Activated naive CD4-positive, alpha-beta T cell treated with anti-CD3 and anti-CD28 coated beads, Interleukin-2, amount 50 U/mL, for 16 hours (primary cell): Measurements from ENCODE around the gene SCG3.

ENCODE experiments used
- DNase-seq: peaks from one replicate; pipeline ENCODE4 v3.0.0-alpha.2; 2020

The SCG3 gene

DNA sequence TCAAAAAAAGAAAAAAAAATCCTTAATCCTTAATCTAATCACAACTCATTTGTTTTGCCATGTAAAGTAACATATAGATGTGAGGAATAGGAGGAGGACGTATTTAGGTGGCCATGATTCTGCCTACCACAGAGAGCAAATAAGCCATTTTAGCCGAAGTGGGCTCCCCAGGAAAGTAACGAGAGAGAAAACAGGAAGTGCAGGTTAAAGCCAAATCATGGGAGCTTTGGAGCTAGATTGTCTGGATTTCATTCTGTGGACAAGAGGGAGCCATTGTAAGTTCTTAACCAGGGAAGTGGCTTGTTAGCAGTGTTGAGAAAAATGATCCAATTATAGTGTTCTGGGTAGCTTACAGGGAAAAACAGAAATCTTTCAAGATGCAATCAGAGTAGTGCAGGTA lies 79.5 kb downstream of the SCG3 start:
- no peak for DNase-seq

- no peak for DNase-seq
Measured at GRCh38 chr15:51765751-51766150, 84.4 kb downstream of the SCG3 start.

DNA sequence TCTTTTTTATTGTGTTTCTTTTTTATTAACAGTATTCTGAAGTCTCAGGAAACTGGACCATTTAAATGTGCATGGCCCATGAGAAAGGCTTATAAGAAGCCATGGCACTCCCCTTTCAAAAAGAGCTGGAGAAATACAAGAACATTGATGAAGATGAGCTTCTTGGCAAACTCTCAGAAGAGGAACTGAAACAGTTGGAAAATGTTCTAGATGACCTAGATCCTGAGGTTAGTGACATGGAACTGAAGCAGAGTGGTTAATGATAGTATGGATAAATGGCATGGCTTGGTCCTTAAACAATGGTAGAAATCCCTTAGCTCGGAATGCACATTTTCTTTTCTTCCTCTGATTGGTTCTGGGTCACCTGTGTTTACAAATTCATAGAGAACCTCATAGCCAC lies 85.0 kb downstream of the SCG3 start:
- DNase-seq, result no peak

- DNase-seq, result no peak
Measured at GRCh38 chr15:51768018-51768417, 86.7 kb downstream of the SCG3 start.
